ENCODE data around the gene MAPKAPK2.

The MAPKAPK2 gene

GRCh38 chr1:206685334-206685768 lies 646 bp downstream of the MAPKAPK2 start:
- no peak for DNase-seq

- peak; percentile 26 for DNase-seq
These were observed 1.2 kb downstream of the MAPKAPK2 start for GRCh38 chr1:206685769-206686477.

GRCh38 chr1:206686478-206687249 lies 2.0 kb downstream of the MAPKAPK2 start:
- no peak for DNase-seq

GRCh38 chr1:206687251-206687914 lies 2.7 kb downstream of the MAPKAPK2 start:
- DNase-seq = no peak

GRCh38 chr1:206687915-206688442 lies 3.3 kb downstream of the MAPKAPK2 start:
- DNase-seq = no peak

- DNase-seq = no peak
These were observed 5.8 kb downstream of the MAPKAPK2 start for GRCh38 chr1:206690516-206690915.

GRCh38 chr1:206691604-206692003 lies 6.9 kb downstream of the MAPKAPK2 start:
- no peak for DNase-seq

GRCh38 chr1:206693029-206693428 lies 8.3 kb downstream of the MAPKAPK2 start:
- no peak for DNase-seq

- no peak for DNase-seq
These were observed 8.9 kb downstream of the MAPKAPK2 start for GRCh38 chr1:206693592-206693991.

- DNase-seq = no peak
These were observed 9.7 kb downstream of the MAPKAPK2 start for GRCh38 chr1:206694171-206695124.

- no peak for DNase-seq
These were observed 11.0 kb downstream of the MAPKAPK2 start for GRCh38 chr1:206695733-206696132.

- no peak for DNase-seq
These were observed 12.3 kb downstream of the MAPKAPK2 start for GRCh38 chr1:206696812-206697585.

GRCh38 chr1:206698011-206698410 lies 13.3 kb downstream of the MAPKAPK2 start:
- DNase-seq = no peak

GRCh38 chr1:206699000-206699586 lies 14.4 kb downstream of the MAPKAPK2 start:
- no peak for DNase-seq

- DNase-seq = no peak
These were observed 14.9 kb downstream of the MAPKAPK2 start for GRCh38 chr1:206699626-206700025.

- no peak for DNase-seq
These were observed 15.8 kb downstream of the MAPKAPK2 start for GRCh38 chr1:206700445-206701036.

GRCh38 chr1:206702260-206702659 lies 17.6 kb downstream of the MAPKAPK2 start:
- DNase-seq = no peak

GRCh38 chr1:206702803-206703202 lies 18.1 kb downstream of the MAPKAPK2 start:
- no peak for DNase-seq

- no peak for DNase-seq
These were observed 19.0 kb downstream of the MAPKAPK2 start for GRCh38 chr1:206703661-206704060.

GRCh38 chr1:206704226-206704625 lies 19.5 kb downstream of the MAPKAPK2 start:
- no peak for DNase-seq

GRCh38 chr1:206705191-206705590 lies 20.5 kb downstream of the MAPKAPK2 start:
- DNase-seq = no peak

All from activated CD4-positive, alpha-beta T cell treated with anti-CD3 and anti-CD28 coated beads for 1 hour (primary cell).